Stimulated activated CD4-positive, alpha-beta T cell treated with anti-CD3 and anti-CD28 coated beads, Interleukin-4, amount 100 ng/mL, for 24 hours (primary cell): ENCODE results near the gene VSIG10L.

Experiments
- DNase-seq: peaks from one replicate; pipeline ENCODE4 v3.0.0-alpha.2; 2020

Gene VSIG10L

GRCh38 chr19:51365211-51365964 is 23.4 kb upstream of the VSIG10L start:
- peak; percentile 19 for DNase-seq

- DNase-seq: no peak
Measured at GRCh38 chr19:51364200-51365106, 22.5 kb upstream of the VSIG10L start.

DNA sequence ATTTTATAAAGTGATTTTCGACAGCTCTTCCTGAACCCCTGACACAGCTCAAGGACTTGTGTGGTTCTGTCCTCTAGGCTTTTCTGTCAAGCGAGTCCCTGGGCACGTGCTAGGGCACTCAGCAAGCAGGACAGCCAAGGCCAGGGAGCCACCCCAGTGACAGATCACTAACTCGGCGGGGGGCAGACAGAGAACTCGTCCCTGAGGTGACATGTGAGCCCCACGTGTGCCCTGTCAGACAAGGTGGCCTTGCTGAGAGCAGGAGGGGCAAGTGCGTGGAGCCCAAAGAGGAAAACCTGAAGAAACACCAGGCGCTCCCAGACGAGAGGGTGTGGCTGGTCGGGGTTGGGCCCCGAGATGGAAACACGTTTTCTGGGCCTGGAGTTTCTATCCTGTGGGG is 19.3 kb upstream of the VSIG10L start:
- no peak for DNase-seq

- no peak for DNase-seq
Measured at GRCh38 chr19:51359294-51359693, 17.4 kb upstream of the VSIG10L start.

- no peak for DNase-seq
Measured at GRCh38 chr19:51357952-51358351, 16.0 kb upstream of the VSIG10L start.

- no peak for DNase-seq
Measured at GRCh38 chr19:51356159-51356801, 14.3 kb upstream of the VSIG10L start.

GRCh38 chr19:51354742-51355148 is 12.8 kb upstream of the VSIG10L start:
- DNase-seq: peak; percentile 37

GRCh38 chr19:51354103-51354741 is 12.3 kb upstream of the VSIG10L start:
- DNase-seq: no peak

GRCh38 chr19:51352783-51353360 is 10.9 kb upstream of the VSIG10L start:
- no peak for DNase-seq

- no peak for DNase-seq
Measured at GRCh38 chr19:51351266-51351990, 9.5 kb upstream of the VSIG10L start.

DNA sequence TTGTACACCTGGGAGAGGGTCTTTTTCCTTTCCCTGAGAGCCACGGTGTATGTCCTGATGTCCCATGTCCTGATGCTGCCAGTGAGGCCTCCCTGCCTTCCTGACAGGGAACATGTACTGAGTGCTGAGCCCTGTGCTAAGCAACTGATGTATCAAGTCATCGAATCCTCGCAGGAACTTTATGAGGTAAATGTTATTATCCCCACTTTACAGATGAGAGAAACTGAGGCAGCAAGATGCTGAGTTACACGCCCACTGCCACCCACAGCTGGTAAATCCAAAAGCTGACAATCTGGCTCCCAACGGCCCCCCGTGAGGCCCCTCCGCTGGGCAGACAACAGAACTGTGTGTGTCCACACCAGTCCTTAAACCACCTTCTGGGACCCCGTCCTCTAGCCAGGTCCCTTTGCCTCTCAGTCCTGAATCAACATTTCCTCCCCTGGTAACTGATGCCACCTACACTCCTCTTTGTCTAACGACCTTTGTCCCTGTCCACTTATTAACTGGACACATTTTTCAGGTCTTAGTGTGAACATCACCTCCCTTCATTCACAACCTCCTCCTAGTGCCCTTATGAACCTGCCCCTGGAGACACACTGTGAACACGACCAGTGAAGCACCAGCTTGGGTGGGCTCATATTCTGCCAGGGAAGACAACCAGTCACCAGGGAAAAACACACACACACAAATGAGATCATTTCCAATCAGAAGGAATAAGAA is 5.4 kb upstream of the VSIG10L start:
- no peak for DNase-seq

- no peak for DNase-seq
Measured at GRCh38 chr19:51346742-51347141, 4.8 kb upstream of the VSIG10L start.

DNA sequence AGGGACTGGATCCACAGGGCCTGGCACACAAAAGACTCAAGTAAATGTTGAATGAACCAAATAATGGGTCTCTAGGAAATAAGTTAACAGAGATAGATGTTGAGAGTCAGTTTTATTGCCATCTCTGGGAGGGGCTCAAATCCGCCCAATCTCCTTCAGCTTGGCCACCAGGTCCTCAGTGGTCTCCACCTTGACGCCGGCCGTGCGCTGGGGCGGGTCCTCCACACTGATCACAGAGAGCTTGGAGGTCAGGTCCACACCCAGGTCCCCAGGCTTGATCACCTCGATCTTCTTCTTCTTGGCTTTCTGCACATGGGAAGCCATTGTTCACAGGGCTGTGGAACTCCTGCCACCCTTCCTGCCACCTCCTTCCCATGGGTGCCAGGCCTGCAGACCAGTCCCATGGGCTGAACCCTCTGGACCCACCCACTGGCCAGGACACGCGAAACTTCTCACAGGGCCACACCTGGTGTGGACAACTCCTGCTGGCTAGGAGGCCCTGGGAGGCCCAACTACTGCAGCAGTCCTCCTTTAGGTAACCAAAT is 3.2 kb upstream of the VSIG10L start:
- no peak for DNase-seq

DNA sequence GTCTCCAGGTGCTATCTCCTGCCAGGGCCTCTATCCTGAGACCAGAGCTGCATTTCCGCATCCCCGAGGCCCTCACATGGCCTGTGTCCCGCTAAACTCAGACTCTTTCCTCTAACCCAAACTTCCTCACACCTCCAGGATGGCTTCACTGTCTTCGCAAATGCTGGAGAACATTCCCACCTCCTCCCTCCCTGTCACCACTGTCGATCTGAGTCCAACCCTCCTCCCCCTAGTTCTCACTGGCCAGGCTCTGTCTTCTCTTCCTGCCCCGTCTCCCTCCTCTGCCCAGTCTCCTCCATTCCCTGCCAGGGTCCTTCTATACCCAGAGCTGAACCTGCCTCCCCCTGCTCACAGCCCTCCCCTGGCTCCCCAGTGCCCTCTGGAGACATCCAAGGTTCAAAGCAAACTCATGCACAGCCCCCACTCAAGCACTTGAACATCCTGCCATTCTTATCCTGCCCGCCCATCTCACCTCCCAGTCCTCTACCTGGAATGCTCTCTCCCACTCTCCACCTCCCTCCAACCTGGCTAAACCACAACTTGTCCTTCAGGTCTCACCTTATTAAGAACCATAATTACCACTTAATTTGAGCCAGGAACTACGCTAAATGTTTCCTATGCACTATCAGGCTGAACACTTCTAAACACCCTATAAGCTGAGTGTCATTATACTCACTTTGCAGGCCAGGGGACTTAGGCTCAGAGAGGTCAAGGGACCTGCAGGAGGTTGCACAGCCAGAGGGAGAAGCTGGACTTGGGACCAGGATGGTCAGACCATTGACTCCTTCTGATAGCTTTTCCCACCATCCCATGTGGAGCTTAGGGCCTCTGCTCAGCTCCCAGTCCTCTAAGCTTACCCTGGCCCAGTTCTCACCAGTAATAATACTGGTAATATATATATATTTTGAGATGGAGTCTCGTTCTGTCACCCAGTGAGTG is 961 bp upstream of the VSIG10L start:
- DNase-seq: no peak

DNA sequence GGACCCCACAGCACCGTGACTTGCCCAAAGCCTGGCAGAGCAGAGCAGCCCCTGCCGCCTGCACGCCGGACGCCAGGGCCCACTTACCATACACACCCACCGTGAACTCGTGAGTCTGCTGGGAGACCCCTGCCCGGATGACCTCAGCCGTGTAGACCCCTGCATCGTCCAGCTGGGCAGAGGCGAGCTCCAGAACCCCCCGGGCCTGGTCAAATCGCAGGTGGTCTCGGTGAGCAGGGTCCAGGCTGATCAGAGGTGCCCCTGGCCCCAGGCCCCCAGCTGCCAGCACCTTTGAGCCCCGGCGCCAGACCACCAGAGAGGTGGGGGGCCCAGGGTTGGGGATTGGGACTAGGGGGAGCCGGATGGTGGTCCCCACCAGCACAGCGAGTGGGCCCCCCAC is 873 bp downstream of the VSIG10L start:
- no peak for DNase-seq

DNA sequence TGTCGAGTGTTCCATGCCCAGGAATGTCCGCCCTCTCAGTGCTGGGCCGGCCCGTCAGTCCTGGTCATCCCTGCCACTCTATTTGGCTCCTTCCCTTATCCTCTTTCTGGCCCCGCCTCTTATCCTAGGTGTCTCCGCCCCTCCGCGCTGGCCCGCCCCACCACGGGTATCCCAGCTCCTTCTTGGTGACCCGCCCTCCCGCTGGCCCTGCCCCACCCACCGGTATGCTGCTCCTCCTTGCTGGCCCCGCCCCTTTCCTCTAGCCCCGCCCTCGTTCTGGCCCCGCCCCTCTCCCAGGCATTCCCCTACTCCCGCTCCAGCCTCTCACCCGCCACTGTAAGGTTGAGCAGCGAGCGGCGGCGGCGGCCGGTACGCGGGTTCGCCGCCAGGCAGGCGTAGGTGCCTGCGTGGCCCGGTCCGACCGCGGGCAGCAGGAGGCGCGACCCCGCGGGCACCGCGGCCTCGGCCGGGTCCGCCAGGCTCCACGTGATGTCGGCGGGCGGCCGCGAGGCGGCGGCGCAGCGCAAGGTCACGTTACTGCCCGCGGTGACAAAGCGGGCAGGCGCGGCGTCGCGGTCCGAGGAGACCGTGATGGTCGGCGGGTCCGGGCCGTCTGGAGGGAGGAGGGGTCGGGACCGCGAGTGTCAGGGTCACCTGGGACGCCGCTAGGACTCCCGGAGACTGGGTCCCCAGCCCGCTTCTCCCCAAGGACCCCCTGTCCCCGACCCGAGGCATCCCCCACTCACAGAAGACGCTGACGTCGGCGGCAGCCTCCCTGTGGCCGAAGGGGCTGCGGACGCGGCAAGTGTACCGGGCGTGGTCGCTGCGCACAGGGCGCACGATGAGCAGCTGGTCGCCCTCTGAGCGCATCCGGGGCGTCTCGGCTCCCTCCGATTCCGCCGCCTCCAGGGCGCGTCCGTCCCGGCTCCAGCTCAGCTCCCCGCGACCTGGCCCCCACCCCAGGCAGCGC is 2.0 kb downstream of the VSIG10L start:
- peak; percentile 95 for DNase-seq

GRCh38 chr19:51339313-51339686 is 2.6 kb downstream of the VSIG10L start:
- DNase-seq: no peak

DNA sequence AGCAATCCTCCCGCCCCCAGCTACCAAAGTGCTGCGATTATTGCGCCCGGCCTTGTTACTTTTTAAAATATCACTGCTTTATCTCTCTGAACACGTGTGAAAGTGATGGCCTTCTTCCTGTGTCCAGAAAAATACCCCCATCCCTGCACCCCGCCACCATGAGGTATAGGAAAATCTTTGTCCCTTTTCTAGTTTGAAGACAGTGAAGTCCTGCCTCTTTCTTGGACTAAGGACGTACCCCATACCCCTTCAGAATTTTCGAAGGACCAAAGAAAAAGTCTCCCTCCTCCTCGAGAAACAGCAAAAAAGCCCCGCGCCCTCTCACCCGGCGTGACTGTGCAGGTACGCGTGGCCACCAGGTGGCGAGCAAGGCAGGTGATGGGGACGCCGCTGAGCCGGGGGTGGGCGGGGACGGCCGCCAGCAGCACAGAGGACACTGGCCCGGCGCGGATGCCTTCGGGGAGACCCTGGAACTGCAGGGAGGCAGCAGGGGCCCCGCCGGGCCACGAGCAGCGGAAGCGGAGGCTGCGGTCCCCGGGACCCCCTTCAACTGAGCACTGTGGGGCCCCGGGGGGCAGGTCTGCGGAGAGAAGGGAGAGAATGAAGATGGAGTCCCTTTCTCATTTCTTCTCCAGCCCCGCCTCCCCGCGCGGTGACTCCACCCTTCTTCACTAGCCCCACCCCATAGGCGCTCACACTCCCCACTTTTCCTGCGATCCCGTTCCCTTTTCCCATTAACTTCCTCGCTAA is 3.2 kb downstream of the VSIG10L start:
- DNase-seq: peak; percentile 89
